ENCODE results near the gene WHAMM. TPM values are rescaled to one million over a fixed set of nuclear protein-coding genes. Genes with fewer than 3 reads are reported as not detected.

The WHAMM gene
- polyA plus RNA-seq, 1 donor, result 12.8 TPM

GRCh38 chr15:82880704-82881103 is 71.3 kb downstream of the WHAMM start:
- WGBS (ENCODE audit: insufficient coverage, low lambda C conversion rate), result 71% methylated on average over 3 of the region's 6 CpGs
- DNase-seq, result no peak
- Histone ChIP-seq H3K27ac (ENCODE audit: low read length) (no peak overlapping the region), H3K9me3 (ENCODE audit: control insufficient read depth, low read depth, low read length) (no peaks in the 10 kb centered on the region), H3K4me1 (ENCODE audit: control insufficient read depth, insufficient read depth, low read length) (no peaks in the 10 kb centered on the region), H3K36me3 (ENCODE audit: control insufficient read depth, insufficient read depth, low read length) (no peaks in the 10 kb centered on the region), H3K4me3 (ENCODE audit: low read length) (no peak overlapping the region), H3K27me3 (ENCODE audit: control insufficient read depth, insufficient read depth, low read length) (no peaks in the 10 kb centered on the region)

GRCh38 chr15:82881747-82882146 is 72.3 kb downstream of the WHAMM start:
- DNase-seq, result no peak
- Histone ChIP-seq H3K27me3 (ENCODE audit: control insufficient read depth, insufficient read depth, low read length) (no peaks in the 10 kb centered on the region), H3K27ac (ENCODE audit: low read length) (no peak overlapping the region), H3K9me3 (ENCODE audit: control insufficient read depth, low read depth, low read length) (no peaks in the 10 kb centered on the region), H3K36me3 (ENCODE audit: control insufficient read depth, insufficient read depth, low read length) (no peaks in the 10 kb centered on the region), H3K4me3 (ENCODE audit: low read length) (no peak overlapping the region), H3K4me1 (ENCODE audit: control insufficient read depth, insufficient read depth, low read length) (no peaks in the 10 kb centered on the region)
- no CpG with 5 or more reads among the region's 2 CpGs for WGBS (ENCODE audit: insufficient coverage, low lambda C conversion rate)

GRCh38 chr15:82882273-82882928 is 73.0 kb downstream of the WHAMM start:
- H3K4me3 ChIP-seq (ENCODE audit: low read length), result no peak overlapping the region
- no peaks in the 10 kb centered on the region for H3K36me3 ChIP-seq (ENCODE audit: control insufficient read depth, insufficient read depth, low read length)
- no peaks in the 10 kb centered on the region for H3K27me3 ChIP-seq (ENCODE audit: control insufficient read depth, insufficient read depth, low read length)
- DNase-seq, result no peak
- H3K9me3 ChIP-seq (ENCODE audit: control insufficient read depth, low read depth, low read length), result no peaks in the 10 kb centered on the region
- WGBS (ENCODE audit: insufficient coverage, low lambda C conversion rate), result no CpG with 5 or more reads among the region's 5 CpGs
- no peak overlapping the region for H3K27ac ChIP-seq (ENCODE audit: low read length)
- H3K4me1 ChIP-seq (ENCODE audit: control insufficient read depth, insufficient read depth, low read length), result no peaks in the 10 kb centered on the region

Other genes with a start within 250 kb of the WHAMM start
- gene CPEB1, start 162.3 kb upstream of the WHAMM start, polyA plus RNA-seq, result 1.5 TPM
- 10.2 TPM for gene AP3B2, start 99.8 kb upstream of the WHAMM start, polyA plus RNA-seq
- 0.07 TPM for gene FSD2, start 3.6 kb upstream of the WHAMM start, polyA plus RNA-seq
- gene HOMER2, start 143.1 kb downstream of the WHAMM start, polyA plus RNA-seq, result 7.1 TPM
- gene RAMAC, start 176.6 kb downstream of the WHAMM start, polyA plus RNA-seq, result 30.1 TPM
- 29.1 TPM for gene C15orf40, start 202.0 kb downstream of the WHAMM start, polyA plus RNA-seq